Aorta (tissue), 5 donors: ENCODE measurements around the gene NUP153. TPM values are rescaled to one million over a fixed set of nuclear protein-coding genes. Genes with fewer than 3 reads are reported as not detected.
A peak's percentile ranks its signal among the peaks of the same experiment; 100 is the strongest.

ENCODE experiments used
- ATAC-seq: fragments of 200-7000 bp; cut with Tn5 transposase; one replicate; pipeline ENCODE4 v1.9.1; 2022; ENCODE audit warnings: moderate library complexity; ENCODE audit not compliant: low FRiP score
- DNase-seq, 2 donors: peaks; one replicate each; pipeline ENCODE4 v3.0.0-alpha.2; 2020
- H3K27ac ChIP-seq, 2 donors: one replicate each; pipeline ENCODE4 v1.5.1; 2013; ENCODE audit warnings: low read length in 2 of 2, mild to moderate bottlenecking in 2 of 2, moderate library complexity in 2 of 2, control low read depth in 1 of 2, inconsistent platforms in 1 of 2, low read depth in 1 of 2
- H3K27me3 ChIP-seq, 2 donors: one replicate each; pipeline ENCODE4 v1.6.1; 2013; ENCODE audit warnings: control low read depth in 1 of 2, low read length in 1 of 2, mild to moderate bottlenecking in 1 of 2, moderate library complexity in 1 of 2; ENCODE audit not compliant: insufficient read depth in 2 of 2, control insufficient read depth in 1 of 2
- H3K36me3 ChIP-seq, 2 donors: one replicate each; pipeline ENCODE4 v1.6.1; 2013; ENCODE audit warnings: control low read depth in 1 of 2, low read length in 1 of 2, mild to moderate bottlenecking in 1 of 2; ENCODE audit not compliant: insufficient read depth in 2 of 2, control insufficient read depth in 1 of 2
- H3K4me1 ChIP-seq, 2 donors: one replicate each; pipeline ENCODE4 v1.6.1; 2013; ENCODE audit warnings: low read length in 2 of 2, control low read depth in 1 of 2, mild to moderate bottlenecking in 1 of 2, moderate library complexity in 1 of 2; ENCODE audit not compliant: insufficient read depth in 2 of 2, control insufficient read depth in 1 of 2
- H3K4me3 ChIP-seq, 2 donors: one replicate each; pipeline ENCODE4 v1.5.1; 2013; ENCODE audit warnings: low read length in 2 of 2, control low read depth in 1 of 2, mild to moderate bottlenecking in 1 of 2
- H3K9me3 ChIP-seq: one replicate; pipeline ENCODE4 v1.6.1; 2013; ENCODE audit warnings: mild to moderate bottlenecking, low read length; ENCODE audit not compliant: control insufficient read depth
- WGBS, 2 donors: extraction: QIAGEN DNeasy Blood & Tissue Kit; methylation state at CpG; one replicate each; pipeline ENCODE4 v1.1.7; 2013; 5-methylcytosine and 5-hydroxymethylcytosine counted together
- intact Hi-C, 2 donors: fragments of 100-400 bp; cut with DNase I; formaldehyde crosslinking; loops; one replicate each; pipeline versions ENCODE4 v1.14.2 to v1.15.0; 2022
- polyA plus RNA-seq, 2 donors: library from polyadenylated mRNA; stranded (reverse); fragments of 200-250 nt; gene quantifications; one replicate each; pipeline ENCODE4 v1.2.3, GENCODE V29; 2013
- total RNA-seq, 2 donors: library from RNA; stranded (reverse); fragmentation: NEBNext Ultra II Directional; extraction: Animal tissue kit (Norgen Biotek cat#: 25700); gene quantifications; one replicate each; pipeline ENCODE4 v1.2.1, GENCODE V29; 2021
- donor health status: healthy with polysubstance abuse.
- donor health status: Bipolar disorder and iron deficiency.
- donor health status: DM: no; HTN: no; CAD: no.
- donor health status: DM: no; HTN: no; CAD: no.
- donor health status: DM: yes; HTN: yes; CAD: no.

The NUP153 gene
- total and polyA plus RNA-seq, 4 donors, result 6.4 to 42.0 (median 21.7) TPM

GRCh38 chr6:17683428-17683827 lies 23.3 kb downstream of the NUP153 start:
- 94 to 96% methylated on average over 2 of the region's 2 CpGs for WGBS, 2 donors
- H3K27me3 ChIP-seq, result no peaks in the 10 kb centered on the region
- no peak overlapping the region for H3K4me3 ChIP-seq
- no peaks in the 10 kb centered on the region for H3K9me3 ChIP-seq
- intact Hi-C loops, result no loop called here
- ATAC-seq (no peak), DNase-seq (no peak)
- no peaks in the 10 kb centered on the region for H3K36me3 ChIP-seq
- H3K27ac ChIP-seq, result no peak overlapping the region
- H3K4me1 ChIP-seq, result no peaks in the 10 kb centered on the region

- H3K4me1 ChIP-seq, result no peaks in the 10 kb centered on the region
- DNase-seq (peak in 1 of 2 donors; percentile 51), ATAC-seq (no peak)
- no peak overlapping the region for H3K4me3 ChIP-seq
- no peak overlapping the region for H3K27ac ChIP-seq
- peaks cover 0 to 1% of the 10 kb centered on the region in 2 donors for H3K36me3 ChIP-seq
- 92 to 93% methylated on average over 8 of the region's 8 CpGs for WGBS, 2 donors
- no peaks in the 10 kb centered on the region for H3K9me3 ChIP-seq
- H3K27me3 ChIP-seq, result no peaks in the 10 kb centered on the region
- intact Hi-C loops, result no loop called here
Measured at GRCh38 chr6:17679726-17680125, 27.0 kb downstream of the NUP153 start.

- intact Hi-C loops, result no loop called here
- H3K27ac ChIP-seq, result no peak overlapping the region
- DNase-seq (no peak), ATAC-seq (no peak)
- no peaks in the 10 kb centered on the region for H3K27me3 ChIP-seq
- peaks cover 0 to 5% of the 10 kb centered on the region in 2 donors for H3K36me3 ChIP-seq
- 93 to 95% methylated on average over 5 of the region's 5 CpGs for WGBS, 2 donors
- no peaks in the 10 kb centered on the region for H3K4me1 ChIP-seq
- no peak overlapping the region for H3K4me3 ChIP-seq
- no peaks in the 10 kb centered on the region for H3K9me3 ChIP-seq
Measured at GRCh38 chr6:17677602-17678001, 29.1 kb downstream of the NUP153 start.

GRCh38 chr6:17673543-17674254 lies 33.0 kb downstream of the NUP153 start:
- DNase-seq, result no peak
- Histone ChIP-seq H3K9me3 (no peaks in the 10 kb centered on the region), H3K27ac (no peak overlapping the region), H3K36me3 (peaks cover 0 to 5% of the 10 kb centered on the region in 2 donors), H3K27me3 (no peaks in the 10 kb centered on the region), H3K4me3 (no peak overlapping the region), H3K4me1 (no peaks in the 10 kb centered on the region)
- WGBS, 2 donors, result 94 to 95% methylated on average over 4 of the region's 4 CpGs
- ATAC-seq, result no peak
- intact Hi-C loops, result no loop called here

GRCh38 chr6:17672064-17672718 lies 34.5 kb downstream of the NUP153 start:
- Histone ChIP-seq H3K27ac (no peak overlapping the region), H3K4me3 (no peak overlapping the region), H3K4me1 (no peaks in the 10 kb centered on the region), H3K9me3 (no peaks in the 10 kb centered on the region), H3K27me3 (no peaks in the 10 kb centered on the region), H3K36me3 (peaks cover 4 to 5% of the 10 kb centered on the region in 2 donors)
- no peak for DNase-seq
- intact Hi-C loops, result no loop called here
- 96 to 98% methylated on average over 7 of the region's 7 CpGs for WGBS, 2 donors
- no peak for ATAC-seq

- H3K27ac ChIP-seq, result no peak overlapping the region
- WGBS, 2 donors, result 91 to 98% methylated on average over 1 of the region's 1 CpG
- peaks cover 1 to 4% of the 10 kb centered on the region in 2 donors for H3K36me3 ChIP-seq
- no peaks in the 10 kb centered on the region for H3K4me1 ChIP-seq
- intact Hi-C loops, result no loop called here
- no peaks in the 10 kb centered on the region for H3K27me3 ChIP-seq
- DNase-seq, result no peak
- no peak overlapping the region for H3K4me3 ChIP-seq
- no peak for ATAC-seq
- no peaks in the 10 kb centered on the region for H3K9me3 ChIP-seq
Measured at GRCh38 chr6:17666646-17667045, 40.1 kb downstream of the NUP153 start.

- H3K4me3 ChIP-seq, result no peak overlapping the region
- peaks cover 3 to 4% of the 10 kb centered on the region in 2 donors for H3K36me3 ChIP-seq
- 87 to 89% methylated on average over 1 of the region's 1 CpG for WGBS, 2 donors
- H3K27ac ChIP-seq, result no peak overlapping the region
- intact Hi-C loops, result no loop called here
- DNase-seq (no peak), ATAC-seq (no peak)
- H3K4me1 ChIP-seq, result no peaks in the 10 kb centered on the region
- no peaks in the 10 kb centered on the region for H3K9me3 ChIP-seq
- H3K27me3 ChIP-seq, result no peaks in the 10 kb centered on the region
Measured at GRCh38 chr6:17665132-17665531, 41.6 kb downstream of the NUP153 start.

GRCh38 chr6:17663226-17663625 lies 43.5 kb downstream of the NUP153 start:
- DNase-seq (no peak), ATAC-seq (no peak)
- Histone ChIP-seq H3K9me3 (no peaks in the 10 kb centered on the region), H3K4me3 (no peak overlapping the region), H3K4me1 (no peaks in the 10 kb centered on the region), H3K27me3 (no peaks in the 10 kb centered on the region), H3K27ac (no peak overlapping the region), H3K36me3 (peaks cover under 1 to 3% of the 10 kb centered on the region in 2 donors)
- intact Hi-C loops, result no loop called here
- 84 to 86% methylated on average over 4 of the region's 4 CpGs for WGBS, 2 donors

- Histone ChIP-seq H3K27ac (no peak overlapping the region), H3K9me3 (no peaks in the 10 kb centered on the region), H3K27me3 (no peaks in the 10 kb centered on the region), H3K4me1 (no peaks in the 10 kb centered on the region), H3K4me3 (no peak overlapping the region), H3K36me3 (peaks cover 0 to 3% of the 10 kb centered on the region in 2 donors)
- intact Hi-C loops, result no loop called here
- WGBS, 2 donors, result 76 to 79% methylated on average over 2 of the region's 2 CpGs
- DNase-seq (no peak), ATAC-seq (no peak)
Measured at GRCh38 chr6:17662585-17662984, 44.1 kb downstream of the NUP153 start.
